NCI-H1694 (cell line): Measurements from ENCODE around the gene EPB42.
A peak's percentile ranks its signal among the peaks of the same experiment; 100 is the strongest.
"Not testable (repeated sequence)": the region's sequence is repeated elsewhere in the genome, so short reads cannot be mapped to it uniquely, and the experiment has no call there.

Experiments used
- DNase-seq: peaks from one replicate; lab custom pipeline; 2025; lab: John Stamatoyannopoulos, UW

Gene EPB42

DNA sequence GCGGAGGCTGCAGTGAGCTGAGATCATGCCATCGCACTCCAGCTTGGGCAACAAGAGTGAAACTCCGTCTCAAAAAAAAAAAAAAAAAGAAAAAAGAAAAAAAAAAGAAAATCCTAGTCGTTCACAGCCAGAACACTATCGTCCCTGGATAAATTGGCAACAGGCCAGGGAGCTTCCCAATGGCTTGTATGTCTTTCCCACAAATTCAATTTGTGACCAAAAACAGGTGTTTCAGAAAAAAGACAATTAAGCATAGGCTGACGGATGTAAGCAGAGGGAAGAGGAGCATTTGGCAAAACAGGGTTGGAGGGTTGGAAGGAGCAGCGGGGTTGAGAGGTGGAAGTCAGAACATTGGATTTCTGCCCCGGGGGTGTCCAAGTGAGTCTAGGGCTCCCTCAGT is 8.5 kb downstream of the EPB42 start:
- DNase-seq: no peak

DNA sequence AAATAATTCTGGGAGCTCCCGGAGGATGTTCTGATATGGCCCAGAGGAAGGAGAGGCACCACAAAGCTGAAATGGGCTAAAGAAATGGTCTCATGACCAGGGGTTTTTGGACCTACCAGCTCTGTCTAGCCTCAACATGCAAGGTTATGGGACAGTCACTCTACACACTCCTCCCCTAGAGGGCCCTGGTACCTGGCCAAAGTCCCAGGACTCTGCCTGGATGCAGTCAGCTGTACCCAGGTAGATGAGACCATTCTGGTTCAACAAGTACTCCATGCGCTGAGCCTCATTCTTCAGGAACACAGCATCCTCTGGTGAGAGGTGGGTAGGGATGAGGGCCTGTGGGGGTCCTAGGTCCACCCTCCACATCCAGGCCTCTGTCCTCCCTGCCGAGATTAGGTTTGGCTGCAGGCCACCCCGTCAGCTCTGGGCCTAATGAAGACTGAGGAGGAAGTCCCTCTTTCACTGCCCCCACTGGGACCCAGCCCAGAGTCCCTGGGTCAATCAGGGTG is 9.5 kb downstream of the EPB42 start:
- DNase-seq: no peak

DNA sequence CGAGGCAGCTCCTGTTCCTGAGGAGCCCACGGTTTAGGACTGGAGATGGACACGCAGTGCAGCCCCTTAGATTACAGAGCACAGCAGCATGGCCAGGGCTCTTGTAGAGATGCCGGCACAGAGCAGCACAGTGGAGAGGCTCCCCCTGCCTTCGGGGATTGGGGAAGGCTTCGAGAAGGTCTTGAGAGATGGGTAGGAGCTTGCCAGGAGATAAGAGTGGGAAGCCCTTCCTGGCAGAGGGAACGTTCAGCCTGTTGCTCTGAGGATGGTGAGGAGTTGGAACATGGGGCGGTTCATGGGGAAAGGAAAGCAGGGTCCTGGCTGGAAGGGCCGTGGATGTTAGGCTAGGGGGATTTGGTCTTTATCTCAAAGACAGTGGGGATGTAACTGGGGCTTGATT is 10.0 kb downstream of the EPB42 start:
- no peak for DNase-seq

DNA sequence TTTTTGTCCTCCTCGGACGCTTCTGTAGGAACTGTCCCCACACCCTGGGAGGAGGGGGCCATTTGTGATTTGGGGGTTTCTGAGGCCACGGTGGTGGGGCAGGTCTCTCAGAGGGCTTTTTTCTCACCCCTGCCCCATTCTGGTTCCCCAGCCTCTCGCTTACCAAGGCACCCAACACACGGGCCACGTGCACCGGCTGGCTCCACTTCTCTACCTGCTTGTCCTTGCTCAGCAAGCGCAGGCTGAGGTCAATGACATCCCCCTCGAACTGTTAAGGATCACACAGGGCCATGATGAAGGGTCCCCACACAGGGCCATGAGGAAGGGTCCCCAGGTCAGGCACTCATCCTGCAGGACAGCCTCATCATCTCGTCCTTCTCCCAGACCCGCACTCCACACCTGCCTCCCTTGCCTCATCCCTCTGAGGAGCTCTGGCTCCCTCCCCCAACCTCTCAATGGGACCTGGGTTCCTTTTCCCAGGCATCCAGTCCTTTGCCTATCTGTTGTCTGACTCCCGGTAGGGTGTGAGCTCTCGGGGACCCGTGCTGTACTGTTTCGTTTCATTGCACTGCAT is 10.6 kb downstream of the EPB42 start:
- no peak for DNase-seq

DNA sequence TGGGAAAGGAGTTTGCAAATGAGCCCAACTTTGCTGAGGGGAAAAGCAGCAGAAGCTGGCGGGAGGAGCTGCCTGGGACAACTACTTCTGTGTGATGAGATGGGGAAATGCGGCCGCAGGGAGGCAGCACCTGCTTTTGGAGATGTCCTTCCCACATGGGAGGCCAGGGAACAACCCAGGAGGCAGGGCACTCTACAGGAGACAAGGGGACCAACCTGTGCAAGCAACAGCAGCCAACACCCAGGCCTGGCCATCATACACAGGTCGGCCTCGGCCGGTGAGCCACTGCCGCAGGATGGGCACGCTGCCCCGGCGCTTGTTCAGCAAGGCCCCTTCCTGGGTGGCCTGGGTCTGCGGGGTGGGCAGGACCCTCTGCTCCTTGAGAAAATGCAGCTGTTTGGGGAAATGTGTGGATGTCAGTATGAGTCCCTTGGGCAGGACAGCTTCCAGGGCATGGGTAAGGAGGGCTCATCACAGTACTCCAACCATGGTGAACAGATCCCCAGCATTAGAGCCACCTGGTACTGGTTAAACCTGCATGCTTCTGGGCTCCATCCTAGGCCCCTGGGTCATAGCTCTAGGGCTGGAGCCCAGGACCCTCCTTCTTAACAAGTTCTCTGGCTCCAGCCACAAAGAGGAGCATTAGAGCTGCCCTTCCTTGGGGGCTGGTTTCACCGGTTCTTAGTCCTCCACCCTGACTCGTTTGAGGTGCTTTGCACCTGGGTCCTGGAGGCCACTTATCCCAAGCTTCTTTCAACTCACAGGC is 11.6 kb downstream of the EPB42 start:
- DNase-seq: no peak

DNA sequence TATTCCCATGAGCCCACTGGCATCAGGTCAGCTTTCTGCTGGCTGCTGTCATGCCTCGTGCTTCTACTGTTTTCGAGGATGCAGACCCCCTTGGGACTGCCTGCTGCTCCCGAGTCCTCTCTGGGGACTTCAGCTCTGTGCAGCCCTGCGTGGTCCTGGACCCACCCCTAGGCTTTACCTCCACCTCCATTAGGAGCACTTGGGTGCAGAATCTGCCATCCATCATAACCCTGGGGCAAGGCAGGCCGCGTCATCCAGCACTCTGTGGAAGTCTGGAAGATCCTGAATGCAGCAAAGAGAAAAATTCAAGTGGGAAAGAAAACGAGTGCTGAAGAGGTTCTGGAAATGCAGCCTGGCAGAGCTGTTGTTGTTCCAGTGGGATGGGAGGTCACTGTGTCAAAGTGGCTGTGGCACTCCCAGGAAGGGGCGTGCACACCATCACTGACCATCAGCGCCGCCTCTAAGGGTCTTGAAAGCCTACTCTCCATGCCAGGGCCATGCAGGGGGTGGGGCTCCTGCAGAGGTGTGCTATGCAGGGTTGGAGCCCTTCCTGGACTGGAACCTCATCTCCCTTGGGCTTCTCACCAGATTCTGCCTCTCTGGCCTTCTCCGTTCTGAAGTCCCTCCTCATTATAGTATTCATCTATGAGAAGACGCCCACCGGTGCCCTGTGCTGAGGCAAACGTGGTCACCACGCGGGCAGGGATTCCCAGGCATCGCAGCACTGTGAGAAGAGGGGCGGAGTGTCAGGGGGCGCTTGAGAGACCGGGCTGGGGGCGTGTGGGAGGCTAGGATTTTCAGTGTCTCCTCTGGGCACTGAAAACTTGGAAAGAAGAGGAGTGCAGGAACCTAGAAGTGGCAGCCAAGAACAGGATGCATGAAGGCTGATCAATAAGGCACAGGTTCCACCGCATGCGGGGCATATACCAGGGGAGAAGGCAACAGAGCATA is 12.5 kb downstream of the EPB42 start:
- no peak for DNase-seq

DNA sequence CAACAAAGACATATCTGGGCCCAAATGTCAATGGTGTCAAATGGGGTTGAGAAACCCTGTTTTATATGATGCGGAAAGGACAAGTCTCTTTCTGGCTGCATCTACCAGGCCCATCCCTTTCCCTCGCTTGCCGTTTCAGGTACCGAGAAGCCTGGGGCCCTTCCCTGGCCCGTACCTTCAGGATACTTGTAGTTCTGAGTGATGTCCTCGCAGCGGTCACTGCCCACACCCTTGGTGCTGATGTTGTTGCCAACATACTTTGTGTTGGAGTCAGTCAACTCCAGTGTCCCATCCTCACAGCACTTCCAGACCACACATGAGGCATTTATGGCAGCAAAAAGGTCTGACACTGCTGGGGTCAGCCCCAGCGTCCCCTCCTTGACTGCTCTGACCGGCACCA is 13.8 kb downstream of the EPB42 start:
- no peak for DNase-seq

DNA sequence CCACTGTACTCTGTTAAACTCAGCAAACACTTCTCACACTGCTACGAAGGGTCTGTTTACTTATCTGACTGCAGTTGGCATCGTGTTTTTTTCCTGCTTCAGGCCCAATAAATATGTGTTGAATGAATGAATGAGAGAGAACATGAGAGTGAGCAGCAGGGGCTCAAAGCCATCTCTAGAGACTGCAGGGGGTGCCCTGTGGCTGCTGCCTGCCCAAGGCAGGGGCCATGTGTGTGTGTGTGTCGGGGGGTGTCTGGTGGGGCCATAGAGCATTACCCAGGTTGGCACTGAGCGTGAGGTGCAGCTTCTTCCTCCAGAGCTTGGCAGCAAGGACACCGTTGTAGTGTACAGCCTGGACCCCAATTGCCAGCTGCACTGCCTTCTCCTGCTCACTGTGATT is 14.8 kb downstream of the EPB42 start:
- DNase-seq: no peak

DNA sequence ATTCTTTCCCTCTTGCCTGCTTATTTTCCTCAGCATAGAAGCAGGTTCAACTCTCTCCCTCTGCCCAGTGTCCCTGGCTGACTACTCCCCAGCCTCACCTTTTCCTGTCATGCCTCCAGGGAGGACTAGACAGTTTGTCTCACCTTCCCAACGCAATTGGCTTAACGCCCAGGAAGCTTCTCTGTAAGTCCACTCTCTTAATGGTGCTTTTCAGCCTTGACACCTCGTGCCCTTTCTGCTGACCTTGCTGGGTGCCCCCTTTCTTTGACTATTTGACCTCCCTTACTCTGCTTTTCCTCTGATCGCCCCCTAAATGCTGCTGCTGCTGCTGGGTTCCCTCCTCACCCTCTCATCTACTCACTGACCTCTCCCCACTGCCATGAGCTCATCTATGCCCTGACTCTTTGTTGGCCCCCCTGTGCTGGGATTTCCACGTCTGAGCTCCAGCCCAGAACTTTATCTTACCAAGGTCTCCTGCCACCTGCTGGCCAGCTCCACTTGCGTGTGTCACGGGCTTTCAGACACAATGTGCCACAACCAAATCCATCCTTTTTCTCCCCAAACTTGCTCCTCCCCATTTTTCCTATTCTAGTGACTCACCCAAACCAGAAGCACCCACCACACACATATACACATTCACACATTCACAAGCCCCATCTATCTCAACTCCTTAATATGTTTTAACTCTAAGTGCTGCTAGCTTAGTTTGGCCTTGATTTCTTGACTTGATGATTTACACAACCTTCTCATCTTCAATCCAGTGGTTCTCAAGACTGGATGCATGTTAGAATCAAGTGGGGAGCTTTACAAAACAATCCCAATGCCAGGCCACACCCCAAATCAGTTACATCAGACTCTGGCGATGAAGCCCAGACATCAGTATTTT is 16.6 kb downstream of the EPB42 start:
- DNase-seq: peak; percentile 12

DNA sequence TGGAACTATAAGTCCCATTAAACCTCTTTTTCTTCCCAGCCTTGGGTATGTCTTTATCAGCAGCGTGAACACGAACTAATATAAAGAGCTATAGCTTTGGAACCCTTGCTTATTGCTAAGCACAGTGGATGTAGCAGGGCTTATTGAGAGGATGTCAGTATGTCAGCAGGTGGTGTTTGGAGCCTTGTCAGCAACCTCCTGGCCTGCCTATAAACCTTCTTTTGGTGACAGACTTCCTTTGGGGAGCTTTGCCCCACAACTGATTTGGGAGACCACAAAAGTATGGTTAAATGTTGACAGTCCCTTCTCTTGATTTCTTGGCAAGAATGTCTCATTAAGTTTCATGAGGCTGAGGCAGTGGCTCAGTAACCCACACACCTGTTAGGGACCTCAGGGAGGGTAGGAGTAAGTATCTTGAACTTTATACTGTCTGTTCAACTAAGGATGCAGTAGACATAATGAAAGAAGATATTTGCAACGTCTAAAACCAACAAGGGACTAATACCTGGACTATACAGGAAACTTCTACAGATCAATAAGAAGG is 20.8 kb downstream of the EPB42 start:
- DNase-seq: no peak

DNA sequence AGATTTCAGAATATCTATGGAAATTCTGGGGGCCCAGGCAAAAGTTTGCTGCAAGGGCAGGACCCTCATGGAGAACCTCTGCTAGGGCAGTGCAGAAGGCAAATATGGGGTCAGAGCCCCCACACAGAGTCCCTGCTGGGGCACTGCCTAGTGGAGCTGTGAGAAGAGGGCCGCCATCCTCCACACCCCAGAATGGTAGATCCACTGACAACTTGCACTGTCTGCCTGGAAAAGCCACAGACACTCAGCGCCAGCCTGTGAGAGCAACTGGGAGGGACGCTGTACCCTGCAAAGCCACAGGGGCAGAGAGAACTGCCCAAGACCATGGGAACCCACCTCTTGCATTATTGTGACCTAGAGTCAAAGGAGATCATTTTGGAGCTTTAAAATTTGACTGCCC is 21.8 kb downstream of the EPB42 start:
- no peak for DNase-seq

DNA sequence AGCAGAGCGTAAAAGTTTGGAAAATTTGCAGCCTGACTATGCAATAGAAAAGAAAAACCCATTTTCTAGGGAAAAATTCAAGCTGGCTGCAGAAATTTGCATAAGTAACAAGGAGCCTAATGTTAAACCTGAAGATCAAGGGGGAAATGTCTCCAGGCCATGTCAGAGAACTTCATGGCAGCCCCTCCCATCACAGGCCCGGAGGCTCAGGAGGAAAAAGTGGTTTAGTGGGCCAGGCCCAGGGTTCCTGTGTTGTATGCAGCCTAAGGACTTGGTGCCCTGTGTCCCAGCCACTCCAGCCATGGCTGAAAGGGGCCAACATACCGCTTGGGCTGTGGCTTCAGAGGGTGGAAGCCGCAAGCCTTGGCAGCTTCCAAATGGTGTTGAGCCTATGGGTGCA is 22.3 kb downstream of the EPB42 start:
- DNase-seq: not testable (repeated sequence)

DNA sequence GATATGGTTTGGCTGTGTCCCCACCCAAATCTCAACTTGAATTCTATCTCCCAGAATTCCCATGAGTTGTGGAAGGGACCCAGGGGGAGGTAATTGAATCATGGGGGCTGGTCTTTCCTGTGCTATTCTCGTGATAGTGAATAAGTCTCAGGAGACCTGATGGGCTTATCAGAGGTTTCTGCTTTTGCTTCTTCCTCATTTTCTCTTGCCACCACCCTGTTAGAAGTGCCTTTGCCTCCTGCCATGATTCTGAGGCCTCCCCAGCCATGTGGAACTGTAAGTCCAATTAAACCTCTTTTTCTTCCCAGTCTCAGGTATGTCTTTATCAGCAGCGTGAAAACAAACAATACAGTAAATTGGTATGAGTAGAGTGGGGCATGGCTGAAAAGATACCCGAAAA is 23.0 kb downstream of the EPB42 start:
- not testable (repeated sequence) for DNase-seq

DNA sequence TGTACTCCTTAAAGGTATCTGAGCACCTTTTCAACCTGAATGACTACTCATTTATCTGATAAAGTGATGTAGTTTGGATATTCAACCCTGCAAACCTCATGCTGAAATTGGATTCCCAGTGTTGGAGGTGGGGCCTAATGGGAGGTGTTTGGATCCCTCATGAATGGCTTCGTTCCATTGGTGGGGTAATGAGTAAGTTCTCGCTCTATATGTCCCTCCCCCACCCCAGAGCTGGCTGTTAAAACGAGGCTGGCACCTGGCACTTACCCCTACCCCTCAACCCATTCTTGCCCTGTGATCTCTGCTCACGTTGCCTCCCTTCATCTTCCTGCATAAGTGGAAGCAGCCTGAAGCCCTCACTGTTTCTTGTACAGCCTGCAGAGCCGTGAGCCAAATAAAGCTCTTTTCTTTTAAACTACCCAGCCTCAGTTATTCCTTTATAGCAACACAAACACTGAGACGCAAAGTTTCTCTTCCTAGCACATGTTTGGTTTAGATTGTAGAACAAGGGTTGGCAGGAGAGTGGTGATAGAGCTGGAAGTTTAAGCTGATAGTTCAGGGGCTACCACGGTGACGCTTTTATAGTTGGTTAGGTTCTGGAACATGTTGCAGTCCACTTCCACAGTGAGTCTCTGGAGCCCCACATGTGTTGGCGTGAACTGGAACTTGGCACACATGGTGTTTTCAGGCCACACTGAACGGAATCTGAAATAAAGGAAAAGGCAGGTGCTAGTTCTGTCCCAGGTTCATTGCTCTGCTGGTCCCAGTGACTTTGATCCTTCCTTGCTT is 23.9 kb downstream of the EPB42 start:
- DNase-seq: no peak

DNA sequence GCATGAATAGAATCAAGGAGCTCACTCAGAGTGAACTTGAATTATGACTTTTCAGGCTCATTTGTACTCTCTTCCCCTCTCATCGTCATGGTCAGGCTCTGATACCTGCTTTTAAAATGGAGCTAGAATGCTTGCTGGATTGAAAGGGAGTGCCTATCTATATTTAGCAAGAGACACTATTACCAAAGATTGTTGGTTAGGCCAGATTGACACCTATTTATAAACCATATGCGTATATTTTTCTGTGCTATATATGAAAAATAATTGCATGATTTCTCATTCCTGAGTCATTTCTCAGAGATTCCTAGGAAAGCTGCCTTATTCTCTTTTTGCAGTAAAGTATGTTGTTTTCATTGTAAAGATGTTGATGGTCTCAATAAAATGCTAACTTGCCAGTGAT is 26.0 kb downstream of the EPB42 start:
- no peak for DNase-seq

DNA sequence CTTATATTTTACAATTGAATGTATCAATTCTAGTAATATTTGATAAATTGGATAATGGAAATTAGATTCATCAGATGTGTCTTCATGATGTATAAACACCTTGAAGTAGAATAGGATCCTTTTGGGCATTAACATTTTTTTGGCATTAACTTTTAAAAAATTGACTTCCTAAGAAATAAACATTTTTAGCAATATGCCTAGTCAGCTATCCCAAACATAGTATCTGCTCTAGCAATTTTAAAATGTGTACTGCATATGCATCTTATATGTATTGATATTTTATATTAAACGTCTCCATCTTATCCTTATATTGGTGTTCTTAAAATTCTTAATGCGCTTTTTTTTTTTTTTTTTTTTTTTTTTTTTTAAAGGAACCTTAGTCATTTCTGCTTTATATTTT is 27.1 kb downstream of the EPB42 start:
- DNase-seq: no peak

DNA sequence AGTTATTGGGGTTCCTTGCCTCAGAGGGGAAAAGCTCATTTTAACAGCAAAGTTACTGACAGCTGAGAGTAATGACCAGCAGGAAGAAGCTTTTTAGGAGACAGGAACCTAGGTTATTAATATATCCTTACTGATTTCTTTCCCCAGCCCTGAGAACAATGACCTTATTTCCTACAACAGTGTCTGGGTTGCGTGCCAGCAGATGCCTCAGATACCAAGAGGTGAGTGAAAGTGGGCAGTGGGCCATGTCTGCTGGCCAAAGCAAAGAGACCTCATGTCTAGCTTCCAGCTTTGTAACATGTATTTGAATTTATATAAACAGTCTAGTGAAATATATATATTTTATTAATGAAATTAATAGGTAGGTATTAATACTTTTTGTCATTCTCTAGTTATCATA is 30.6 kb downstream of the EPB42 start:
- DNase-seq: no peak

DNA sequence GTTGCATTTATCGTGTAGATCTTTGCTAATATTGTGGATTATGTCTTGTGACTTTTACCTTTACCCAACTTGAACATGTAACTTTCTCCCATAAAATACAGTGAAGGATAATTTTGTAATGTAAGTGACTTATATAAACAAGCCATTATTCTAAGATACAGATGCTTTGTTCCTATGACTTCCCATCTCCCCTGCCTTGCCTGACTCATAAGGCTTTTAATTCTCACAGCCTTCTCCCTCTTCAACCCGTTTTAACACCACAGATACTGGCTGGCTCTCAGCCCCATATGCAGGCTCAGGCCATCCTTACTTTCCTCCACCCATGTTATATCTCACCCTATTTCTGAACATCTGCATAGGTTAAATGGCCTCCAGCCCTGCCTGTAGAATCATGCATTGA is 31.5 kb downstream of the EPB42 start:
- DNase-seq: no peak

DNA sequence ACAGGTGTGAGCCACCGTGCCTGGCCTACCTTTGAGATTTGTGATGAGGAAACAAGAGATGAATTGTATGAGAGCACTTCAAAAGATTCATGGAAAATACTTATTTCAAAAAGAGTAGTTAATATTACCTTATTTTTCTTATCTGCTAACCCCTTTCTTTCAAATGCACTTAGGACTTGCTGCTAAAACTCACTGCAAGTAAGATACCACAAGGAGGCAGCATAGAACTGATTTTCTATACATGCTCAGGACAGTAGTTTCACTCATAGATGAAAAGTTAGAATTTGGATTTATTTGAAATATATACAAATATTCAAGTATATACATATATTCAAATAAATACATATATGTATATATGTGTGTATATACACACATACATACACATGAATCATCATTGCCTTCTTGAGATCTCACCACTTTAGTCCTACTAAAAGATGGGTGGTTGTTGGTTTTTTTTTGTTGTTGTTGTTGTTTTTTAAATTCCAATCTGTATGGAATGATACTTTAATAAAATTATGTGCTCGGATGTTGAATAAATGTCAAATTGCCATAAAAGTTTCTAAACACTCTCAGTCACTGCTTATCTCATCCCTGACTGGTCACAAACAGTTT is 33.2 kb downstream of the EPB42 start:
- peak; percentile 21 for DNase-seq

DNA sequence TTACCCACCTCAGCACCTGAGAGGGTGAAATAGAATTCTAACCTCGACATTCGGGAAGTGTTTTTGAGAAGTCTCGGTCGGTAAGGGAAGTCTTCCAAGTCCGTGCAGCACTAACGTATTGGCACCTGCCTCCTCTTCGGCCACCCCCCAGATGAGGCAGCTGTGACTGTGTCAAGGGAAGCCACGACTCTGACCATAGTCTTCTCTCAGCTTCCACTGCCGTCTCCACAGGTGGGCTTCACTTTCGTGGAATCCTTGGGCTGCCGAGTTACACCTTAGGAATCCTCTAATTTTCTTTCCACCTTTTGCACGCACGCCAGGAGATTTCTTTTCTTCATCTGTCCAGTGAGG is 34.8 kb downstream of the EPB42 start:
- DNase-seq: no peak
